Forelimb muscle (tissue), 1 donor: ENCODE data around the gene LRPAP1. TPM values are rescaled to one million over a fixed set of nuclear protein-coding genes. Genes with fewer than 3 reads are reported as not detected.
"Not testable (repeated sequence)": the region's sequence is repeated elsewhere in the genome, so short reads cannot be mapped to it uniquely, and the experiment has no call there.

Experiments used
- DNase-seq: peaks from one replicate; pipeline ENCODE4 v3.0.0-alpha.2; 2013; ENCODE audit warnings: low read depth
- polyA plus RNA-seq: library from polyadenylated mRNA; unstranded; fragments of 120-200 nt; gene quantifications from one replicate; pipeline ENCODE4 v1.2.1, GENCODE V29; 2013; ENCODE audit not compliant: insufficient read length

LRPAP1 gene
- polyA plus RNA-seq, 1 donor: 66.2 TPM

DNA sequence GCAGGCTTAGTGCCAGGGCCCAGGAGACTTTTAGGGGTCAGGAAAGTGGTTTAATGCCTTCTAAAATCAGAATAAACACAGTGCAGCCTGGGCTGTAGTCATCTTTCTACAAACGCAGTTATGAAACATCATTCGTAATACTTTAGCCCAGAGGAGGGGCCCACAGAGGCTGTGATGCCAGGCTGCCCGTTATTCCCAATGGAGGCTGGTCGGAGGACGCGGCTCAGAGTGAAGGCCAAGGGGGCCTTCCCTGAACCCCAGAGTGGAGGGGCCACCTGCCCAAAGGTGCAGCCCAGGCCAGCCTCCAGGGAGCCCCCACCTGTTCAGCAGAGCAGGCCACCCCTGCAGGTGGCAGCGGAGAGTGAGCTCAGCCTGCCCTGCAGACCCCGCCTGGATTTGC is 29.9 kb upstream of the LRPAP1 start:
- DNase-seq: not testable (repeated sequence)

DNA sequence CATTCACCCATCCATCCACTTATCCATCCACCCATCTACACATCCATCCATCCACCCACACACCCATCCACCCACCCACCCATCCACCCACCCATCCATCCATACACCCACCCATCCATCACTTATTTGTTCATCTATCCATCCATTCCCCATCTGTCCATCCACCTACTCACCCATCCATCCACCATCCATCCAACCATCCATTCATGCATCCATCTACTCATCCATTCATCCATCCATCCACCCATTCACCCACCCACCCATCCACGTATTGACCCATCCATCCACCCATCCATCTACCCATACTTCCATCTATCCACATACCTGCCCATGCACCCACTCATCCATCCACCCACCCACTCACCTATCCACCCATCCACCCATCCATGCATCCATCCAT is 28.2 kb upstream of the LRPAP1 start:
- not testable (repeated sequence) for DNase-seq

DNA sequence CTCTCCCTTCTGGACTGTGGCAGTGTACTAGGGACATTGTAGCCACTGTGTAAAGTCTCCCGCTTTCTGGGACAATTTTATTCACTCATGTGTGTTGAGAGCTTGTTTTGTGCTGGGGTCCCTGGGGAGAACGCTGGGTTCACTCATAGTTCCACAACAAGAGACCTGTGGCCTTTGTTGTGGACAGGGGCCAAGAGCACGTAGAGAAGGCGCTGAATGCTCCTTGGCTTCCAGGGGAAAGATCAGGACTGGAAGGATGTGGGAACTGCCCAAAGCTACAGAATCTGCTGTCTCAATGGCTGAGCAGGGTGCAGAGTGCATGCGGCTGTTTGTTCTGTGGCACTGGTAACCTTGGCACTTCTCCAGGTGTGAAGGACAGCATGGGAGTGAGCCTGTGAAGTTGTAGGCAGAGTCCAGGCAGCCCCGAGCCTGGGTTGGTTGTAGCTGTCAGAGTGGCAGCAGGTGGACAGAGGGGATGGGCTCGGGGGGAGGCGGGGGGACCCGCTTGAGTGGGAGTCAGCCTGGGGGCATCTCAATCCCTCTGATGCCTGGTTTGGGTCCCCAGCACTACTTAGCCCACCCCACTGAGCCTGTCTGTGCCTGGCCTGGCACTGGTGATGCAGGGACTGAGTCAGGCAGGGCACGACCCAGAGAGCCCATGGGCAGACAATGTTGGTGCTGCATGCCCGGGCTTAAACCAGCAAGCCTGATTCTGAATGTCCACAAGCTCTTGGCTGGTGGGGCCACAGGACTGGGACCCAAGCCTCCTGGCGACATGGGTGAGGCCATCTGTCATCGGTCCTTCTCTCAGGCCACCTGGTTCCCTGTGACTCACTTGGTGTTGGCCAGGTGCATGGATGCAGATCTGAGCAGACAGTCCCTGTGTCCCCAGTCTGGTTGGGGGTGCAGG is 27.4 kb upstream of the LRPAP1 start:
- DNase-seq: not testable (repeated sequence)

DNA sequence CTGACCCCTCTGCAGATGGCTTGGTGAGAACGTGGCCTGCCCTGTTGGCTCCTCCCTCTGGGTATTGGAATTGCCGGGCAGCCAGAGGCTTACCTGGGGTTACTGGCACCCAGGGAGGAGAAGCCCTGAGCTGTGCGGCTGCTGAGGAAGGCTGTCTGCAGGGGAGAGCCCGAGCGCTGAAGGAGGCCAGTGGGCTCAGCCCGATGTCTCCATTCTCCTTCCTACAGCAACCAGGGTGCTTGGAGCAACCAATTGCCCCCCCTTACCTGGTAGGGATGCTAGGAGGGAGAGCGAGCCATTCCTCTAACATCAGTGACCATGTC is 26.3 kb upstream of the LRPAP1 start:
- DNase-seq: not testable (repeated sequence)

DNA sequence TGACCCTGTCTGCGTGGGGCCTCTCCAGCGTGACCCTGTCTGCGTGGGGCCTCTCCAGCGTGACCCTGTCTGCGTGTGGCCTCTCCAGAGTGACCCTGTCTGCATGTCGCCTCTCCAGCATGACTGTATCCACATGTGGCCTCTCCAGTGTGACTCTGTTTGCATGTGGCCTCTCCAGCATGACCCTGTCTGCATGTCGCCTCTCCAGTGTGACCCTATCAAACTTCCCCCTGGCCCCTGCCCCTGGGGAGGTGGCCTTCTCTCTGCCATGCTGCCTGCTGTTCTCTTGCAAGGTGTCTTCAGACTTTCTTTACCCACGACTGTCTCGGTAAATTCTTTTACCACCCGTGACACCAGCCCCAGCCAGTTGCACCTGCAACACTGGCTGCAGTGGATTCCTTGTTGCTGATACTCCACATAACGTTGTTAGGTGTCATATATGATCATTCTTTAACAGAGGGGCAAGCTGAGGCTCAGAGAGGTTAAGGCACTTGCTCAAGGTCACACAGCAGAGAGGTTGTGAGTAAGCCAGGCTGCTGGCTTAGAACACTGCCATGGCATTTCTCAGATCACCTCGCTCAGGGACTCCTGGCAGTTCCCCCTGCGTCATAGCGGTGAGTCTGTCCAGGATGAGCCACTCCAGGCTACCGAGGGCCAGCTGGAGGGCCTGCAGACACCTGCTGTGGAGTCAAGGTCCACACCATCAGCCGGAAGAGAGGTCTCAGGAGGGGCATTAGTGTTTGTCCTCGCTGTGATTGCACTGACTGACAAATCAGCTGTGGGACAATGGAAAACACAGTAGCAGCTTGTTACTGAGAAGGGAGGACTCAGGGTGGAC is 25.7 kb upstream of the LRPAP1 start:
- DNase-seq: not testable (repeated sequence)

DNA sequence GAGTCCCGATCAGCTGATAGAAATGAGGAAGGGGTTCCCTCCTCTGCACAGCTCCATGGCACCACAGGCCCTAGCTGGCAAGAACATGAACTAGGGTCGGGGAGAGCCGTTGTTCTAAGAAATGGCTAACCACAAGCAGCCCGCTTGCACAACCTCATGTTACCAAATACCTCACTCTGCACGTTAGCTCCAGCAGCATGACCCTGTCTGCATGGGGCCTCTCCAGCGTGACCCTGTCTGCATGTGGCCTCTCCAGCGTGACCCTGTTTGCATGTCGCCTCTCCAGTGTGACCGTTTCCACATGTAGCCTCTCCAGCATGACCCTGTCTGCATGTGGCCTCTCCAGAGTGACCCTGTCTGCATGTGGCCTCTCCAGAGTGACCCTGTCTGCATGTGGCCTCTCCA is 24.9 kb upstream of the LRPAP1 start:
- not testable (repeated sequence) for DNase-seq

DNA sequence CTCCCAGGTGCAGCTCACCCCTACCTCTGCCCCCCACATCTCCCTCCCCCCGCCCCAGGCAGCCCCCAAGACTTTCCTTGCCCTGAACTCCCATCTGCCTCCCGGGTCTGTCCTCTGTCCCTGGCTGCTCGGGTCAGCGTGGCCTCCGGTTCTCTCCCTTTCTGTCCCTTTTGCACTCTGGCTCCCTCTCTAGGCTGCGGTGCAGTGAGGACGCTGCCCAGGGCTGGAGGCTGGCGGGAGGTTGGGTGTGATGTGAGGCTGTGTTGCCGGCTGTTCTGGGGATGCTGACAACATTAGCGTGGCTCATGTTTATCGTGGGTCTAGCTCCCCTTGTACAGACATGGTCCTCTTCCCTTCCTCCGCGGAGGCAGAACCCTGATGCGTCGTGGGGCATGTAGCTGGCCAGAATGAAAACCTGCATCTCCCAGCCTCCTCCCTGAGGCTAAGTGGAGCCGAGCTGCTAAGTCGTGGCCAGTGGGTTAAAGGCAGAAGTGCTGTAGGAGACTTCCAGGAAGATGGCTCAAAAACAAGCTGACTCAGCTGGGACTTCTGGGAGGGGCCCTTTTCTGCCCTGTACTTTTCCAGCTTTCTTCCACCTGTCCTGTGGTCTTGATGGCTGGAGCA is 24.1 kb upstream of the LRPAP1 start:
- not testable (repeated sequence) for DNase-seq

DNA sequence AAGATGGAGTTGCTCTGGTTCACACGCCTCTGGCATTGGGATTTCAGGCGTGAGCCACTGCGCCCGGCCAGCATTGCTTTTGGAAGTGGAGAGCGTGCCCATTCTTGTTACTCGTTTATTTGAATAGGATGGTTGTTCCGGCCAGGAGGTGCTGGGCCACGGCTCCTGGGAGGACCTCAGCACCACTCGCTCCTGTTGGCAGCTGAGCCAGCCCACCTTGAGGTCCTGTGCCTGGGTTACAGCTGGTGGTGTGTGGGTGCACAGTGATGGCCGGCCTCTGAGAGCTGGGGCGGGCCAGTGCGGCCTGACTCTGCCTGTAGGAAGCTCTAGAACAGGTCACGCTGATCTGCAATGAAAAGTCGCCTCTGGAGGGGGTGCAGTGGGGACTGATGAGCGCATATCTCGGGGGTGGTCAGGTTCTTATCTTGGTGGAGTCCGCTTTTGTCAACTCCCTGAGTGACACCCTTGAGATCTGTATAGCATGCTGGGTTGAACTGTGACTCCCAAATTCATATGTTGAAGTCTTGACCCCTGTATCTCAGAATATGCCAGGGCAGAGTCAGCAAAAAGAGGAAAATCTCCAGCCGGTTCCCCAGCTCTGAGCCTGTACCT is 23.3 kb upstream of the LRPAP1 start:
- DNase-seq: not testable (repeated sequence)

DNA sequence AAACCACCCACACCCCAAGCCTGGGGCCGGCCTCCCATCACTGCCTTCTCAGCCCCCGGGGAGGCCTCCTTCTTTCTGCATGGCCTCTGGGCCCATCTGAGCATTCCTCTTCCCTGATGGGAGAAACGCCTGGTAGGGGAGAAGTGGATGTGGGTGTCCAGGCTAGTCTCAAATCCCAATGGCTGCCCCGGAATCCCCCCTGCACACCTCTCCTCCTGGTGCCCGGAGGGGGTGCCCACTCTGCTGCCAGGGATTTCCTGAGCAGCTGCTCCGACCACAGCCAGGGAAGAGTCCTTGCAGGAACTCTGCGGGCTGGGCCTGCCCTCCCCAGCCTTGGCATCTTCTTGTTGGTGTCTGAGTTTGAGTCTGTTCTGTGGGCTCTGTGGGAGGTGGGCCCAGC is 19.1 kb upstream of the LRPAP1 start:
- not testable (repeated sequence) for DNase-seq

DNA sequence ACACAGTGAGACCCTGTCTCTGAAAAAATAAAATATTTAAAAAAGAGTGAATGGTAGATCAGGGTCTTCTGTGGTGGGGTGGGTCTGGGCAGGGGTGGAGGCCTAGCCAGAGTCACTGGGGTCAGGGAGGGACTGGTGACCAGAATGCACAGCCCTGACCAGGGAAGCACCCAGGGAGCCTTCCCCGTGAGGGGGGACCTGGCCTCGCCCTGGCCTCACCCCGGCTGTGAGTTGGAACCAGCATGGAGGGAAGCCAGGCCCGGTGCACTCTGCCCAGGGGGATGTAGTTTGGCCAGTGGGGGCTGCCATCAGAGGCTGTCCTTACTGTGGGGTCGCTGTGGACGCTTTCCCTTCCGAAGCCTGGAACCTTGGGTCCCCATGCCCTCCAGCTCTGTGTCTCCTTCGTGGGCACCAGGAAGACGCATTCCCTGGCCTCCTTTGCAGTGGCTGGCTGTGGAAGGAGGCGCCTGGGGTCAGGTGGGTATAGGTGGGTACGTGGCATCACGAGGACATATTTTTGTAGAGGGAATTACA is 18.6 kb upstream of the LRPAP1 start:
- DNase-seq: not testable (repeated sequence)

DNA sequence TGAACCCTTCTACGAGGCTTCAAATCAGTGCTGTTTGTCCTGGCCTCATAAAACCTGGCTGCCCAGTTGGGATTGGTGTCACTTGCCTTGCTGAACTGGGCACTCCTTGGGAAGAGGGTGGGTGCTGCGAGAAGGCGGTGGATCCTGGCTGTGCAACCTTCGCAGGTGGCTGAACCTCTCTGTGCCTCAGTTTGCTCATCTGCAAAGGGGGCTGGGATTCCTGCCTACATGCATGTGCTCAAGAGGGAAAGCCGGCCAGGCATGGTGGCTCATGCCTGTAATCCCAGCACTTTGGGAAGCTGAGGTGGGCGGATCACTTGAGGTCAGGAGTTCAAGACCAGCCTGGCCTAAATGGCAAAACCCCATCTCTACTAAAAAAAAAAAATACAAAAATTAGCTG is 17.8 kb upstream of the LRPAP1 start:
- DNase-seq: not testable (repeated sequence)

DNA sequence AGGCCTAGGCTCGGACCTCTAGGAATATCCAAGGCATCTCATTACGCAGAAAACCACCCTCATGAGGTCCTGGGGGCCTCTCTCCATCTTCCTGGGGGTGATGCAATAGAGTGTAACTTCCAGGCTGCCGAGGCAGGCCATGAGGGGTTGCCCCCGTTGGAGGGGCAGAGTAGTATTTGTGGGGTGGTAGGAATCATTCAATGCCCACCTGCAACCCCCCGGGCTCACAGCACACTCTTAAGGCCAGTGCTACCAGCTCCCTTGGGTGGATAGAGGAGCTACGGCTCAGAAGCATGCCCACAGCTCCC is 17.4 kb upstream of the LRPAP1 start:
- not testable (repeated sequence) for DNase-seq

DNA sequence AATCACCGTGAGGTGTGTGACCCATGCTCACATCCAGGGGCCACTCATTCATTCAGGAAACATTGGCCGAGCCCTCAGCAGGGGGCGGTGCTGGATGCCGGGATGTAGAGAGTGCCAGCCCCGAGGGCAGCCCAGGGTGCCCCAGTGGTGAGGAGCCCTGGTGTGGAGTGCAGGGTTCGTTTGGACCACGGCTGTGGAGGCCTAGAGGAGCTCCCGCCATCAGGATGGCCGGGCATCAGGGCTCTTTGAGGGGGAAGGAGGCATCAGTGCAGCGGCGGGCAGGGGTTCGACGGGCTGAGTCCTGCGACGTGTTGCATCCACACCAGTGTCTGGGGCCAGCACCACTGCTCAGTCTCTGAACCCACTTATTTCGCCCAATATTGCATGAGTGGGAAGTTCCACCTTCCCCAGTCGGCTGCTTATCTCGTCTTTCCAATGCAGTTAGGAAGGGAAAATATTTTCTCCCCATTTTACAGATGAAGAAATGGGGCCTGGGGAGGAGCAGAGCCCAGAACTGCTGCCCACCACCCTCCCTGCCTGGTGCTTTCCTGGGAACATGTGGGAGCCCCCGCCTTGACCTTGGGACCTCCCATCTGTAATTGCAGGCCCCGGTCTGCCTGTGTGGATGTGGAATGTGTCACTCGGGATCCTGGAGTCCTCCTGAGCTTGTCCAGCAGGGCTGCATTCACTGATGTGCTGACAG is 16.9 kb upstream of the LRPAP1 start:
- not testable (repeated sequence) for DNase-seq

DNA sequence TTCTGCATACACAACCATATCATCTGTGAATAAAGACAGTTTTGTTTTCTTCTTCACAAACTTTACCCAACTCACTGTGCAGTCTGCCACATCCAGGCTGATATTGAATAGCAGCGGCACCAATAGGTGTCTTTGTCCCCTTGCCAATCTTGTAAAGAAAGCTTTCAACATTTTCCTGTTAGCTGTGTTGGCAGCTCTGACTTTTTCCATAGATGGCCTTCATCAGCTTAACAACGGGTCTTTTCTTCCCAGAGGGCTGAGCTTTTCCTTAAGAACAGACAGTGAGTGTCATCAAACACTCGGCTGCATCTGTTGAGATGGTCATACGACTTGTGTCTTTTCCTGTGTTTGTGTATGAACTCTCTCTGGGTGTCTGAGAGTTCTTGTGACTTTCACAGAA is 14.5 kb upstream of the LRPAP1 start:
- DNase-seq: not testable (repeated sequence)

DNA sequence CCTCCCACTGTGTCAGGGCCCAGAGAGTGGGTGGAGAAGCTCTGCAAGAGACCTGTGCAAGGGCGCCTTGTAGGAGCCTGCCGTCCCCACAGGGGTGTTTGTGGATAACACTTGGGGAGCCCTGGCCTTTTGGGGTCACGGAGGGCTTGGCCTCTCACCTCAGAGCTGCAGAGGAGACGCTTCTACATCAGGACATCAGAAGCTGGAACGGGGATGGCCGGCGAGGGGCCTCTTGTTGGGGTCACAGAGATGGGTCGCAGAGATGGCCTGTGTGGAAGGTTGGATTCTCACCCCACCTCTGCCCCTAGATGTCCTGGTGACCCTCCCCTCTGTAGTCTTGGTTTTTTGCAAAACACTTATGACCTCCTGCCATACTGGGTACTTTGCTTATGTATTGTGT is 13.1 kb upstream of the LRPAP1 start:
- not testable (repeated sequence) for DNase-seq

DNA sequence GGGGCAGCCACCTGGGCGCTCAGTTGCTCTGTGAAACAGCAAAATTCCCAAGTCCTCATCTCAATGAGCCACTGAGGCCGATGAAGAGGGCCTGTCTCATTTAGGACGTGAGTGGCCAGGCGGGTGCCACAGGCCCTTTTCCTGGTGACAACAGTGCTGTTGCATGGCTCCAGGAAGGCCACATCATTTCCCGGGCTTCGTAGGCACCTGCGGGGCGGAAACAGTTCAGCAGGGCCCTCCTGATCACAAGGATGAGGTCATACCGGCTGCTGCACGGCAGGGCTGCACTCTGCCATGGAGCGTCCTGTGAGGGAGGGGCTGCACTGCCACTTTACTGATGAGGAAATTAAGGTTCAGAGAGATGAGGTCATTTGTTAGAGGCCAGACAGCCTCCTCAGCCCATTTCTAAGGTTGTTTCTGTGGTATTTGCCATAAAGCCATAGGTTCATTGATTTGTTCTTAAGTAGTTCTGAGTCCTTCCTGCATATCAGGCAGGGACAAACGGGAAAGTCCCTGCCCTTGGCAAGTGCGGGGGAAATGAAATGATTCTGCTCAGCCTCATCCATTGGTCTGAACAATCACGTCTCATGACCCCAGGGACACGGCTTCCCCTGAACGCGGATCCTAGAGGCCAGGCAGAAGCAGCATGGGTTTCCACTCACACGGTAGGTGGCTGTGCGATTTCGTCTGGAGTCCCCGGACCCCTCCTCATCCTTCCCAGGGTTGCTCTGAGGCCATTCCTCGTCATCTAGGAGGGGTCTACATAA is 12.2 kb upstream of the LRPAP1 start:
- not testable (repeated sequence) for DNase-seq

DNA sequence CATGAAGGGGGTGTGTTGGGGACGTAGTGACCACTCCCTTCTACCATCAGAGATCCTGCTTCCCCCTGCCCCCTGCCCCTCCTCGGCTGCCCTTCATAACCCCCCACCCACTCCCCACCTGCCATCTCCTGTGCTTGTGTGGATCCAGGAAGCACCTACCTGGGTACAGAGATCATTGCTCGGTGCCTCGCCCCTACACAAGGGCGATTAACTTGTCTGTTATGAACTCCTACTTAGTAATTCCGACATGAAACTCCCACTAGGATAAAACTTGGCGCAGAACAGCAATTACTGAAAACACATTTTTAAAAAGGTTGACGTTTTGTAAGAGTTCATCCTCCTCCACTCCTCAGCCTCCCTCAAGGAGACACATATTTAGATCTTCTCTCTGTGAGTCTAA is 11.2 kb upstream of the LRPAP1 start:
- not testable (repeated sequence) for DNase-seq

DNA sequence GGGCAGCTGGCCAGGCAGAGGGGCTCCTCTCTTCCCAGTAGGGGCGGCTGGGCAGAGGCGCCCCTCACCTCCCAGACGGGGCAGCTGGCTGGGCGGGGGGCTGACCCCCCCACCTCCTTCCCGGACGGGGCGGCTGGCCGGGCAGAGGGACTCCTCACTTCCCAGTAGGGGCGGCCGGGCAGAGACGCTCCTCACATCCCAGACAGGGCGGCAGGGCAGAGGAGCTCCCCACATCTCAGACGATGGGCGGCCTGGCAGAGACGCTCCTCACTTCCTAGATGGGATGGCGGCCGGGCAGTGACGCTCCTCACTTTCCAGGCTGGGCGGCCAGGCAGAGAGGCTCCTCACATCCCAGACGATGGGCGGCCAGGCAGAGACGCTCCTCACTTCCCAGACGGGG is 6.7 kb upstream of the LRPAP1 start:
- not testable (repeated sequence) for DNase-seq

DNA sequence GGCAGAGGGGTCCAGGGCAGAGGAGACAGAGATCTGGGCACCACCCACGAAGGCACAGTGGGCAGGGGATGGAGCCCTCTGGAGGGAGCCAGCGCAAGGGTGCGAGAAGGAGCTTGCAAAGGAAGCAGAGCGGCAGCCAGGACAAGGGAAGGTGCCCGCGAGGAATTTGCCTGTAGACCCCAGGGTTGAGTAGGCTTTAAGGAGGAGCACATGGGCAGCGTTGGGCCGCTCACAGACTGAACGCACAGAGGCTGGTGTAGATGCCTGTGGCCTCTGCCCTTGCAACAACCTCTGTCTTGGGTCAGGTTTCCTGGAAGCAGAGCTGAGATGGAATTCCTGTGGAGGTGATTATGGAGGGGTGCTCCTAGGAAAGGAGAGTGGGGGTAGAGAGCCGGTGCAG is 3.6 kb upstream of the LRPAP1 start:
- not testable (repeated sequence) for DNase-seq

DNA sequence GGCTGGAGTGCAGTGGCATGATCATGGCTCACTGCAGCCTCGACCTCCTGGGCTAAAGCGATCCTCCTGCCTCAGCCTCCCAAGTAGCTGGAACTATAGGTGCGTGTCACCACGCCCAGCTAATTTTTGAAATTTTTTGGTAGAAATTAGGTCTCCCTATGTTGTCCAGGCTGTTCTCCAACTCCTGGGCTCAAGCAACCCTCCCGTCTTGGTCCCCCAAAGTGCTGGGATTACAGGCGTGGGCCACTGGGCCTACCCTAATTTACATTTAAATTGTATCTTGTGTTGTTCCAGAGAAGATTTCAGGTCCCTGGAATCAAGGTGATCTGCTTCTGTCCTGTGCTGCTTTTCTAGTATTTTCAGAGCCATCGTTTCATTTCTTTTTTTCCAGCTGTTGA is 1.2 kb upstream of the LRPAP1 start:
- DNase-seq: no peak
